Nephron progenitor cell (in vitro differentiated cells): ENCODE measurements around the gene SEMA6B.

Experiments
- DNase-seq: peaks from one replicate; pipeline ENCODE4 v3.0.0; 2021
- H3K27ac Mint-ChIP-seq: 2 replicates; pipeline ENCODE4 v1.8.0; 2021; ENCODE audit warnings: mild to moderate bottlenecking, moderate library complexity, mixed read lengths
- H3K27me3 Mint-ChIP-seq: 2 replicates; pipeline ENCODE4 v1.8.0; 2021; ENCODE audit warnings: mild to moderate bottlenecking, low read depth, mixed read lengths; ENCODE audit not compliant: poor library complexity
- H3K36me3 Mint-ChIP-seq: 2 replicates; pipeline ENCODE4 v1.8.0; 2021; ENCODE audit warnings: low read depth, mixed read lengths
- H3K4me1 Mint-ChIP-seq: 2 replicates; pipeline ENCODE4 v1.8.0; 2021; ENCODE audit warnings: mixed read lengths
- H3K4me3 Mint-ChIP-seq: 2 replicates; pipeline ENCODE4 v1.8.0; 2021; ENCODE audit warnings: mild to moderate bottlenecking, moderate library complexity, mixed read lengths
- H3K9me3 Mint-ChIP-seq: 2 replicates; pipeline ENCODE4 v1.8.0; 2021; ENCODE audit warnings: mild to moderate bottlenecking, moderate library complexity, mixed read lengths
- CTCF ChIP-seq: fragments of 200-600 bp; sonication (generic); IDR thresholded peaks from 2 replicates; pipeline ENCODE4 v1.5.0; 2021; ENCODE audit warnings: antibody characterized with exemption

Gene SEMA6B

GRCh38 chr19:4517451-4518057 is 41.9 kb downstream of the SEMA6B start:
- Mint-ChIP-seq H3K36me3 (no peaks in the 10 kb centered on the region), H3K4me1 (peaks cover 5% of the 10 kb centered on the region), H3K9me3 (peaks cover 3% of the 10 kb centered on the region), H3K4me3 (no peak overlapping the region), H3K27ac (no peak overlapping the region), H3K27me3 (peaks cover 14% of the 10 kb centered on the region)
- DNase-seq = no peak
- TF ChIP-seq CTCF = no peak

DNA sequence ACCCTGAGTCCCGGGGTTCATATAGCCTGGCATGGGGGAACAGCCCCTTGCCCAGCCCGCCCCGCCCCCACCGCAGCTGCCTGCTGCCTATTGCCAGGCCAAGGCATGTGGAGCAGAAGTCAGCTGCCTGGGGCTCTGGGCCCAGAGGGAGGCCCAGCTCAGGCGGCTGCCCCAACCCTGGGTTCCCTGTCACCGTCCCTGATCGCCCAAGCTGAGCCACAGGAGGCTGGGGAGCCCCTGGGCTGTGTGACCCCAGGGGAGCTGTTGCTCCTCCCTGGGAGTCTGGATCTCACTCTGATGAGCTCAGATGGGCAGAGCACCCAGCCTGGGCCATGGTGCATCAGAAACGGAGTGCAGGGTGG is 42.6 kb downstream of the SEMA6B start:
- H3K27ac Mint-ChIP-seq = no peak overlapping the region
- no peak for DNase-seq
- no peak overlapping the region for H3K4me3 Mint-ChIP-seq
- H3K27me3 Mint-ChIP-seq = peaks cover 11% of the 10 kb centered on the region
- TF ChIP-seq CTCF = no peak
- peaks cover 5% of the 10 kb centered on the region for H3K4me1 Mint-ChIP-seq
- H3K36me3 Mint-ChIP-seq = no peaks in the 10 kb centered on the region
- peaks cover 3% of the 10 kb centered on the region for H3K9me3 Mint-ChIP-seq

GRCh38 chr19:4516199-4516938 is 43.1 kb downstream of the SEMA6B start:
- DNase-seq = no peak
- Mint-ChIP-seq H3K4me1 (peaks cover 5% of the 10 kb centered on the region), H3K4me3 (no peak overlapping the region), H3K9me3 (peaks cover 3% of the 10 kb centered on the region), H3K36me3 (no peaks in the 10 kb centered on the region), H3K27ac (no peak overlapping the region), H3K27me3 (peaks cover 10% of the 10 kb centered on the region)
- TF ChIP-seq CTCF = no peak

GRCh38 chr19:4515732-4516131 is 43.8 kb downstream of the SEMA6B start:
- TF ChIP-seq CTCF = no peak
- H3K9me3 Mint-ChIP-seq = peaks cover 3% of the 10 kb centered on the region
- no peaks in the 10 kb centered on the region for H3K36me3 Mint-ChIP-seq
- peaks cover 10% of the 10 kb centered on the region for H3K27me3 Mint-ChIP-seq
- H3K4me1 Mint-ChIP-seq = peaks cover 5% of the 10 kb centered on the region
- H3K4me3 Mint-ChIP-seq = no peak overlapping the region
- H3K27ac Mint-ChIP-seq = no peak overlapping the region
- DNase-seq = no peak

- H3K27me3 Mint-ChIP-seq = peaks cover 10% of the 10 kb centered on the region
- no peak for DNase-seq
- no peak for TF ChIP-seq CTCF
- no peaks in the 10 kb centered on the region for H3K9me3 Mint-ChIP-seq
- H3K4me3 Mint-ChIP-seq = no peak overlapping the region
- H3K27ac Mint-ChIP-seq = no peak overlapping the region
- no peaks in the 10 kb centered on the region for H3K4me1 Mint-ChIP-seq
- no peaks in the 10 kb centered on the region for H3K36me3 Mint-ChIP-seq
Observed at GRCh38 chr19:4513248-4513647, 46.2 kb downstream of the SEMA6B start.

GRCh38 chr19:4512070-4512469 is 47.4 kb downstream of the SEMA6B start:
- Mint-ChIP-seq H3K9me3 (no peaks in the 10 kb centered on the region), H3K27me3 (peaks cover 14% of the 10 kb centered on the region), H3K4me3 (no peak overlapping the region), H3K36me3 (peaks cover 6% of the 10 kb centered on the region), H3K27ac (no peak overlapping the region), H3K4me1 (no peaks in the 10 kb centered on the region)
- TF ChIP-seq CTCF = no peak
- DNase-seq = no peak
